DMS 273 treated with DMSO at 0.1 percent for 48 hours (cell line): ENCODE measurements around the gene MFAP2.
"Not testable (repeated sequence)": the region's sequence is repeated elsewhere in the genome, so short reads cannot be mapped to it uniquely, and the experiment has no call there.

Experiments
- DNase-seq: peaks from one replicate; lab custom pipeline; 2025; lab: John Stamatoyannopoulos, UW

MFAP2 gene

DNA sequence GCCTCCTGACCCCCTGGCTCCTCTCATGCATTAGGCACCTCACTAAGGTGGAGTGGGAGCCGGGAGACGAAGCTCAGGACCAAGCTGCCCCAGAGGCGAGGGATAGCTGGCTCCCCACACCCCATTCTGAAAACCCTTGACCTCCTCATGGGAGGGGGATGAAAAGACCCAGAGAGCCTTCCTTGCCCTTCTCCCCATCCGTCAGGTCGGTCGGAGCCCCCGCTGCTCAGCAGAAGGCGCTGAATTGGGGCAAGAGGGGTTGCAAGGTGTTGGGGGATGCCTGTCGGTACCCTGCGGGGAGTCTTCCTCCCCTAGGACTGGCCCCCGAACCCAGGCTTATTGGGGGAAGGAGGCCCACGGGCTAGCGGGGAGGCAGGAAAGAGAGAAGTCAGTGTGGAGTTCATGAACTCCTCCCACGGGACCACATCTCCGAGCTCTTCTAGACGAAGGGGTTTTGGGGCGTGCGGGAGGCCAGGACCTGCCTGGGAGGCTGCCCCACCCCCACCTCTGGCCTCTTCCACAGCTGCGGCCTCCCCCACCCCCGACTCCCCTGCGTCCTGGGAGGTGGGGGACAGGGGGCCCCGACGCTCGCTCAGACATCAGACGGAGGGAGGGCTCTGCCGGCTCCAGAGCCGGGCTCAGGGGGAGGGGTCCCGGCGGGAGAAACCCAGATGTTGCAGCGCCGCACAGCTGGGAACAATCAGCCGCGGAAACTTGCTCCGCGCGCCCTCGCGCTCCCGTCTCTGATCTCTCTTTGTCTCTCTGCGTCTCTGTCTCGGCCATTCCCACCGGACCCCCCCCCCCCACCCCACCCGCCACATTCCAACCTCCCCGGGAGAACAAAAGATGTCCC is 719 bp downstream of the MFAP2 start:
- DNase-seq = no peak

DNA sequence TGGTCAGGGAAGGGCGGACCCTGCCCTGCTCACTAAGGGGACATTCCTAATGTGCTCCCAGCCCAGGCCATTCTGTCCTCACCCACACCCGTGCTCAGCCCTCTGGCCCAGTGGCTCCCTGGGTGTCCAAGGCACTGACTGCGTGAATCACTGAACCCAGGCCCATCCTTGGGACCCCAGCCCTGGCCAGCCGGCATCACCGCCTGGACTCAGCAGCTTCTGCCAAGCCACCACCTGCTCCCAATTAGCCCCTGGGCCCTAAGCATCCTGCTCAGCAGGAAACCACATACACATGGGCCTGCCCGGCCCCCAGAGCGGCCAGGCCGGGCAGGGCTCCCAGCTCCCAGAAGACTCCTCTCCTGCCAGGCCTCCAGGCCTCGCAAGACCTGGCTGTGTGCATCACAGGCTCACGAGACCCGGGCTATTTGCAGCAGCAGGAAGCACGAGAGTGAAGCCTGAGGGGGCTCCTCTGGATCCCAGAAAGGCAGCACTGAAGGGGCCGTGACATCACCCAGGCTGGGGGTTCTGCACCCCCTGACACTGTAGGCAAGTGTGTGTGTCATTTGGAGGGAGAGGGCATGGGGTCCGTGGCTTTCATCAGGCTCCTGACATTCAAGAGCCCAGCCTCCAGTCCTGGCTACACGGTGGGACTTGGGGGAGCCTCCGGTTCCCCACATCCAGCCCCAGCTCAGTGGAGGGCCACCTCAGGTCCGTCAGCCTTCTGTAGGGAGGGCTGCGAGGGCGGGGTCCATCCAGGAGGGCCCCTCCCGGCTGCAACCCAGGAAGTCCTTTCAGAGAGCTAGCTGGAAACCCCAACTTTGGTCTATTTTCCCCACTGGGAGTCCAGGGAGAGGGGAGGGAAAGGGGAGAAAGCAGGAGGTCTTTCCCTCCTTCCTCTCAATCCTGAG is 1.6 kb downstream of the MFAP2 start:
- no peak for DNase-seq

DNA sequence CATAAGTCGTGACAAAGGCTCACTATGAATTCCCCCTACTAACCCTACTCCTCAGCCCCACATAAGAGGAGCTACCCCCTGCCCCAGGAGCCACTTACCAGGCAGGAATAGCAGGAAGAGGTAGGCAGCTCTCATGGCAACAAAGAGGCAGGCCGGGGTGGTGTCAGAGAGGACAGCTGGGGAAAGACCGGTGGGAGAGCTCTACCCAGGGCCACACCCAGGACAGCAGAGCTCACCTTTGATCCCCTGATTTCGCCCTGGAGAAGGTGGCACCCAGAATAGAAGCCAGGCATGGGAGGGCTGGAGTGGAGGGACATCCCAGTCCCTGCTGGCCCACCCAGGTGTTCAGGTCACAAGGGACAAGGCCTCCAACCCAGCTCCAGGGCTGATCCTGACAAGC is 2.3 kb downstream of the MFAP2 start:
- no peak for DNase-seq

DNA sequence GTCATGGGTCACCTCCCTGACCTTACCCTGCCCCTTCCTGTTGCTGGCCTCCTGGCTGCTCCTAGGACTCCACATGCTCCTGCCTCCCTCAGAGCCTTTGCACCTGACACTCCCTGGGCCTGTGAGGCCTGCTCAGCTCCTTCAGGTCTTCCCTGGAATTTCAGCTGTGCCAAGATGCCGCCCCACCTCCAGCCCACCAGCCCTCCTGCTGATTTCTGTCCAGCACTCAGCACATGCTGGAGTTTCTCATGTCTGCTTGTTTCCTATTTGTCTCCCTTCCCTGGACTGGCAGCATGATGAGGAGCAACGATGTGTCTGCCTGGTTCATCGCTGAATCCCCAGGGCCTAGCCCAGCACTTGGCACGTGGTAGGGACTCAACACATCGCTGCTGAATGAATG is 3.0 kb downstream of the MFAP2 start:
- DNase-seq = no peak

DNA sequence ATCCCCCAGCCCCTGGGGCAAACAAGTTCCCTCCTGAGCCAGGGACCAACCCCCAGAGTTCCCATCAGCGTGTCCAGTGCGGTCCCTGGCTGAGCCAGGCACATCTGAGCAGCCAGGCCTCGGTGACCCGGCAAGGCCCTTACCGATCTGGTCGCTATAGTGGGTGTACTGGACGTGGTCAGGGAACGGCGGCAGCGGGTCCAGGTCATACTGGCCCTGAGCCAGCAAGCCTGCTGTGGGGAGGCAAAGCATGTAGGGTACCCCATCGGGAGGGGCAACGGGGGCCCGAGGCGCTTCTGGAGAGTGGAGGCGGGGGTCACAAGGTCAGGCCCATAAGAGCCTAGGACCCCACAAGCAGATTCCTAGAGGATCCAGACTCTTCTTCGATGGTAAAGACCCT is 3.5 kb downstream of the MFAP2 start:
- no peak for DNase-seq

DNA sequence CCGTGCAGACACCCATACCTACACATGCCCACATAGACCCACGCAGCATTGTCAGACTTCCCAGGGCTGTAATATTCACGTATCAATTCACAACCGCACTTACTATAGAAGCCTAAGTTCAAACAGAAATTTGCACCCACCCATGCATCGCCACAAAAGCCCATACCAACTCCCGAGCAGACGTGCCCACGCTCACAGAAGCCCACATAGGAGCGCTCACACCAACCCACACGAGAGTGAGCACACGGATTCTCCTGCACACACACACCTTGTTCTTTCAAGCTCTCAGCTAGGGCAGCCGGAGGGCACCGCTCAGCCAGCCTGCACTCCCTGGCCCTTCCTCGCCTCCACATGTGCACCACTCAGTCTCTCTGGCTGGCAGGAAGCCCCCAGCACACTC is 4.6 kb downstream of the MFAP2 start:
- no peak for DNase-seq

DNA sequence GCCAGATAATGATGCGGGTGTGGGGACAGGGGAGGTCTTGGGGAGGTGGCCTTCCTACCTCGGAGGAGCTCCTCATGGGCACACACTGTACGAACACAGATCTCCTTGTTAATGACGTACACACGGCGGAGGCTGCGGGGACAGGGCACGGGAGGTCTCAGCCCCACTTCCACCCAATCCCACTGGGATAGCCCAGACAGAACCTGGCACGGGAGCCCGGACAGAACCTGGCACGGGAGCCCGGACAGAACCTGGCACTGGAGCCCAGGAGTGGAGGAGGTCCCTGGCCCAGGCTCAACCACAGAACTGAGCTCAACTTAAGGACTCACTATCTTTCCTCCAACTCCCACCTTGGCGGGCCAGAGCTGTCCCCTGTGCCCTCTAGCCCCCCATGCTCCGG is 5.2 kb downstream of the MFAP2 start:
- DNase-seq = no peak

DNA sequence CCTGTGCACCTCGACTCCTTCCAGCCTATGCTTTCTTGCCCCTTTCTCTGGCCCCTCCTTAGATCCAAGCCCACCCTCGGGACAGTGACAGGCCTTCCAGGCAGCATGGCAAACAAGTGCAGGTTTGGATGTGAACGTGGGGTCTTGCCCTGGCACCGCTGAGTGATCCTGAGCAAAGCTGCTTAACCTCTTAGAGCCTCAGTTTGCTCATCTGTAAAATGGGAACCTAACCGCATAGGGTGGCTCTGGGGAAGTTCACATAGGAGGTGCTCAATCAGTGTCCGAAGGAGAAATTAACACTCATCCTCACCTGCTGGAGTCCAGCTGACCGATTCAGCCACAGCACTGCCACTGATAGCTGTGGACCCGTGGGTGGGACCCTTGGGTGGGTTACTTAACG is 7.2 kb downstream of the MFAP2 start:
- no peak for DNase-seq

DNA sequence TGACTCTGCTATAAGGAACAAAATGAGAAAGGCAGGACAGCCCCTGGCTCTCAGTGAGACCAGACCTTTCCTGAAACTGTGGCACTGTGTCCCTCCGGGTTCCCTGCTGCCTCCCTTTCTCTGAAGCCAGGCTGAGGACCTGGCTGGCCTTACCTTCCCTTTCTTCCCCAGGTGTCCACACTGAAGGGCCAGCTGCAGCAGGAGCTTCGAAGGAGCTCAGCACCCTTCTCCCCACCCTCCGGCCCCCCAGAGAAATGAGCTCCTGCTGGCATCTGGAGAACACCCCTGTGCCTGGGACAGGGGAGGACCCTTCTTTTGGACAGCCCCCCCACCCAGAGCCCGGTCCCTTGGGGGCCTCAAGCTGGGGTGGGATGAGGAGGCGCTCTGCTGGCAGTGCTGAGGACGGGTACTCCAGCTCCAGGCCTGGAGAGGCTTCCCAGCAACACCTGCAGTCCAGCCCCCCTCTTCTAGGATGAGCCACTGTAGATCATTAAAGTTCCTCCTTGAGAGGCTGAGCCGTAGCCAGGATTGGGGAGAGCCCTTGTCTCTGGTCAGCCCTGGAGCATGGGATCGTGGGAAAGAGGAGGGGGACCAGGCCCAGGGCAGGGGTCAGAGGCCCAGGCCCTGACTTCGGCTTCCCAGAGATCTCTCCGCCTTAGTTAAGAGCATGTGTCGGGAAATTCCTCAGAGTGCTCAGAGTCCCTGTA is 8.1 kb downstream of the MFAP2 start:
- no peak for DNase-seq

DNA sequence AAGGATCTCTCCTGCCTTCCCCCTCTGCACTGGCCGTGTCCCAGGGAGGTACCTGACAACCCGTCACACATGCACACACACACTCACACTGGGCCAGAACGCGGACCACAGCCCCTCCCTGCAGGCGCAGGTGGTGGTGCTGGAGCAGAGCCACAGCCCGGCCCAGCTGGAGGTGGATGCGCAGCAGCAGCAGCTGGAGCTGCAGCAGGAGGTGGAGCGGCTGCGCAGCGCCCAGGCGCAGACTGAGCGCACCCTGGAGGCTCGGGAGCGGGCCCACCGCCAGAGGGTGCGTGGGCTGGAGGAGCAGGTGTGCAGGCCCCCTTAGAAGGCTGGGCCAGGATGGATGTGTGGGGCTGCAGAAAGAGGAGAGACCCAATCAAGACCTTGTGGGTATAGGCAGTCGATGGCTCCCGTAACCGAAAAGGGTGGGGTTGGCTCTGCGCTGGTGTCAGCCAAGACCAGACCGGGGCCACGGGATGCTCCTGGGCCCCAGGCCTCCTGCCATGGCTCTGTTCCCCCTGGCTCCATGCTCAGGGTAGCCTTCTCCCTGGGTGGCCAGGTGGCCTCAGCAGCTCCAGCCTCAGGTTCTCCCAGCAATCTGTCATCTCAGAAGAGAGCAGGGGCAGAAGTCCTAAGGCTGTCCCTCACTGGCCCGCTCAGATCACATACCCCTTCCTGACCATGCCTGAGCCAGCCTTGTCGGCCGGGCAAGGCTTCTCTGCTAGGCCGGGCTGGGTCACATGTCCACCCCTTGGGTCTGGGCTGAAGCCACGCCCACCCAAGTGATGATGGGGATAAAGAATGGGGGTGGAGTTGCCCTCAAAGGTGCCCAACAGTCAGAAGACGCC is 8.9 kb downstream of the MFAP2 start:
- DNase-seq = peak; percentile 56

DNA sequence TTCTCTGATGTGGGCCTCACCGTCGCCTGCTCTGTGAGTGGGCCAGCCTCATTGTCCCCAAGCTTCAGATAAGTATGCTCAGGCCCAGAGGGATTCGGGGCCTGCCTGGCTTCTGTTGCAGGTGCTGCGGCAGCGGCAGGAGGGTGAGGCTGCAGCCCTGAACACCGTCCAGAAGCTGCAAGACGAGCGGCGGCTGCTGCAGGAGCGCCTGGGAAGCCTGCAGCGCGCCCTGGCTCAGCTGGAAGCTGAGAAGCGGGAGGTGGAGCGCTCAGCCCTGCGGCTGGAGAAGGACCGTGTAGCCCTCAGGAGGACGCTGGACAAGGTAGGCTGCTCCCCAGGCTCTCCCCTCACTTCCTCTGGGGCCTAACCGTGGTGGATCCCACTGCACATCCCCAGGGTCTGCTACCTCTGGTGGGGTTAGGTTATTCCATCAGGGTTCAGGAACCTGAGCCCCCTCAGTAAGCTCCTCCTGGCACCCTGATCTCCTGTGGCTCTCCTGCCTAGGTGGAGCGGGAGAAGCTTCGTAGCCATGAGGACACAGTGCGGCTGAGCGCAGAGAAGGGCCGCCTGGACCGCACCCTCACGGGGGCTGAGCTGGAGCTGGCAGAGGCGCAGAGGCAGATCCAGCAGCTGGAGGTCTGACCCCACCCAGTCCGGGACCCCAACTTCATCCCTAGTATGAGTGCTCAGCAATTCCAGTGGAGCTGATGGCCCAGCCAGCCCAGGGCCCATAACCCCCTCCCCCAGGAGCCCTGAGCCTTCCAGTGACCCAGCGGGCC is 10.1 kb downstream of the MFAP2 start:
- no peak for DNase-seq

DNA sequence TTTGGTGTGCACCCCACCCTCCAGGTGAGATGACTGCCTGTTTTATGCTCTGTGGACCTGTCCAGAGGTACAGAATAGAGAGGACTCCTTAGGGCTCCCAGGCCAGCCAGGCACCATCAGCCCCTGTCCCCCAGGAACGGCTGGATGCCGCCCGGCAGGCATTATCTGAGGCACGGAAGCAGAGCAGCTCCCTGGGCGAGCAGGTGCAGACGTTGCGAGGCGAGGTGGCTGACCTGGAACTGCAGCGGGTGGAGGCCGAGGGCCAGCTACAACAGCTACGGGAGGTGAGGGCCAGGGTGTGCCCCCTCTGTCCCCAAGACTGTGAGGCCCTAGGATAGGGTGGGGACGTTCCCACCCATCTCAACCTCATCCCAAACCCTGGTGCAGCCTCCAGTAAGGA is 10.8 kb downstream of the MFAP2 start:
- DNase-seq = no peak

DNA sequence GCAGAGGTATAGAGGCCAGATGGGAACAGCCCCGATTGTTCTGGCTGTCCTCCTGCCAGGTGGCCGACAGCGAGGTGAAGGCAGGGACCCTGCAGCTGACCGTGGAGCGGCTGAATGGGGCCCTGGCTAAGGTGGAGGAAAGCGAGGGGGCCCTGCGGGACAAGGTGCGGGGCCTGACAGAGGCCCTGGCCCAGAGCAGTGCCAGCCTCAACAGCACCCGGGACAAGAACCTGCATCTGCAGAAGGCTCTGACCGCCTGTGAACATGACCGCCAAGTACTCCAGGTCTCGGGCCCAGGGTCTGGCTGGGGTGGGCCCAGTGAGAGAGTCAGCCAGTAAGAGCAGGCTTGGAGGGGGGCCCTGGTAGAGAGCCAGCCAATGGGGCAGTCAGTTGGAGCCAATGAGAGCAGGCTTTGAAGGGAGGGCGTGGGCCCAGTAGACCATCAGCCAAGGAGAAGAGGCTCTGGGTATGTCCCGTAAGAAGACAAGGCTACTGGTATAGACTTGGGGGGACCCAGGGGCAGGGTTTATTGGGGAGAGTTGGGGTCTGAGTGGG is 11.3 kb downstream of the MFAP2 start:
- DNase-seq = no peak

DNA sequence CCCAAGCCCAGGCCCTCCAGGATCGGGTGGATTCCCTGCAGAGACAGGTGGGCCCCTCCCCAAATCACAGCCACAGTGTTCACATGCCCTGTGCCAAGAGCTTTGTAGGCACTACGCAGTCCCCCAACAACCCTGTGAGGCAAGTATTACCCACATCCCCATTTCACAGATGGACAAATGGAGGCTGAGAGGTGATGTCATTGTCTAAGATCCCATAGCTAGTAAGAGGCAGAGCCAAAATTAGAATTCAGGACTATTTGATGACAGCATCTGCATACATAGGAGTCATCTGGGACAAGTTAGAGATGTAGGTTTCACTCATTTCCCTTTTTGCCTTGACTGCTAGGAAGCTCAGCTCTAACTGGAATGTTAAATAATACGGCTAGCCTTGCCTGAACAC is 12.0 kb downstream of the MFAP2 start:
- DNase-seq = no peak

DNA sequence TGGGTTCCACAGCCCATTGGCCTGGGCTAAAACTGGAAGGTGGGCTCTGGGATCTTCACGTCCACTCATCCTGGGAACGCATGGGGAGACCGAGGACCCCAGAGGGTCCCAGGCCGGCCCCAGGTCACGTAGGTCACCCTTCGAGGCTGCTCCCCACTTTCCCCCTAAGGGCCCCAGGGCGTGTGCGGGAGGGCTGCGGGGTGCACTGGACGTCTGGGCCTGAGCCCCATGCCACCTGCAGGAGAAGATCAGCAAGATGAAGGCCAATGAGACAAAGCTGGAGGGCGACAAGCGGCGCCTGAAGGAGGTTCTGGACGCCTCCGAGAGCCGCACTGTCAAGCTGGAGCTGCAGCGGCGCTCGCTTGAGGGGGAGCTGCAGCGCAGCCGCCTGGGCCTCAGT is 12.5 kb downstream of the MFAP2 start:
- DNase-seq = no peak

DNA sequence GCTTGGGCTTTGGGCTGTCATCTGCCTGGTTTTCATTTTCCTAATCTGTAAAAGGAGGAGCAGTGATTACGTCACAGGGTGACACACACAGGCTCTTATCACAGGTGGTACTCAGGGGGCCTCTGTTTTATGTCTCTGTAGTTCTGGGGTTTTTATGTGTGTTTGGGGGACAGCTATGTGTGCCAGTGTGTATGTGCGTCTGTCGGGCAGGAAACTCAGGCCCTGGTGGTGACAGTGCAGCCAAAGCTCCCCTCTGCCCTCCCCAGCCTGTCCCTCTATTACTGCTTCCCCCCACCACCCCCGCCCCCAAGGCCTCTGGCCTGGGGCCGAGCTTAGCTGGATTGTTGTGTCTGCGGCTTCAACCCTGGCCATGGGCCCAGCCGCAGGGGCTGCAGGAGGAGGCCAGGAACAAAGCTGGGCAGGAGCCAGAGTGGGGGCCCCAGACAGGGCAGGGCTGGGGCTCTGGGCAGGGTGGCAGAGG is 13.3 kb downstream of the MFAP2 start:
- DNase-seq = no peak

DNA sequence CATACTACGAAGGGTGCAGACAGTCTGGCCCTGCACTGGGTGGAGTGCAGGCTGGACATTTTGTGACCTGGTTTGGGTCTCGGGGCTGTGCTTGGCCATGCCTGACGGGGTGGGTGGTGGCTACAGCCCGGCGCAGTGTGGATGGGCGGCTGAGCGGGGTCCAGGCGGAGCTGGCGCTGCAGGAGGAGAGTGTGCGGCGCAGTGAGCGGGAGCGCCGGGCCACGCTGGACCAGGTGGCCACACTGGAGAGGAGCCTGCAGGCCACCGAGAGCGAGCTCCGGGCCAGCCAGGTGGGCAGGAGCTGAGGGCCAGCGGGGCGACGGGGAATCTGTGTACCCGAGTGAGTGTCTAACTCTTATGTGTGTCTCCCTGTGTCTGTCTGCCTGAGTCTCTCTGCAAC is 14.1 kb downstream of the MFAP2 start:
- DNase-seq = no peak

DNA sequence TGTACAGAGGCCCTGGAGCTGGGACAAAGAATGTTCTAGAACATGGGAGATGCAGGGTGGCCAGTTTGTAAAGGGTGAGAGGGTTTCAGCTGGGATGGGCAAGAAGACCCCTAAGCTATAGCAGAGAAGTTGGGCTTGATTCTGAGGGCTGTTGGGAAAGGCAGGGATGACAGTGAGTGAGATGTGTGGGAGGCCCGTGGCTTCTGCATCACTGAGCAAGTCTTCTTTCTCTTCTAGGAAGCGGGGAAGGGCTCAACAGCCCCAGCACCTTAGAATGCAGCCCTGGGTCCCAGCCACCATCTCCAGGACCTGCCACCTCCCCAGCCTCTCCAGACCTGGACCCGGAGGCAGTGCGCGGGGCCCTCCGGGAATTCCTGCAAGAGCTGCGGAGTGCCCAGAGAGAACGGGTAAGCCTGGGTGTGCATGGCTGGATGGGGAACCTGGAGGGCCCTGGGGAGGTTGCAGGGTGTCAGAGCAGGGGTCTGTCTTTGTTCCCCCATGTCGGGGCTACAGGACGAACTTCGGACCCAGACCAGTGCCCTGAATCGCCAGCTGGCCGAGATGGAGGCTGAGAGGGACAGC is 14.8 kb downstream of the MFAP2 start:
- no peak for DNase-seq

DNA sequence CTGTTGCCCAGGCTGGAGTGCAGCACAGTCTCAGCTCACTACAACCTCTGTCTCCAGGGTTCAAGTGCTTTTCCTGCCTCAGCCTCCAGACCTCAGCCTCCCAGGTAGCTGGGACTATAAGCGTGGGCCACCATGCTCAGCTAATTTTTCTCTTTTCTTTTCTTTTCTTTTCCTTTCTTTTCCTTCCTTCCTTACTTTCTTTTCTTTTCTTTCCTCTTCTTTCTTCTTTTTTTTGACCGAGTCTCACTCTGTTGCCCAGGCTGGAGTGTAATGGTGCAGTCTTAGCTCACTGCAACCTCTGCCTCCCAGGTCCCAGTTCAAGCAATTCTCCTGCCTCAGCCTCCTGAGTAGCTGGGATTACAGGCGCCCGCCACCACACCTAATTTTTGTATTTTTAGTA is 16.3 kb downstream of the MFAP2 start:
- not testable (repeated sequence) for DNase-seq
